Mesenchymal stem cell (in vitro differentiated cells and primary cell): ENCODE measurements around the gene TEX51.

Experiments used
- DNase-seq: peaks from one replicate; pipeline ENCODE4 v3.0.0-alpha.2; 2013
- H2AFZ ChIP-seq: one replicate; pipeline ENCODE4 v1.6.1; 2013; ENCODE audit warnings: low read depth, mild to moderate bottlenecking, control low read depth, inconsistent platforms, low read length, moderate library complexity
- H2AK5ac ChIP-seq: 2 replicates; pipeline ENCODE4 v1.6.1; 2013; ENCODE audit warnings: low read length, moderate library complexity, mild to moderate bottlenecking, inconsistent platforms; ENCODE audit not compliant: severe bottlenecking
- H2BK120ac ChIP-seq: one replicate; pipeline ENCODE4 v1.6.1; 2013; ENCODE audit warnings: low read depth, mild to moderate bottlenecking, inconsistent platforms, low read length, moderate library complexity
- H2BK12ac ChIP-seq, 2 experiments: one replicate each; pipeline ENCODE4 v1.6.1; 2013; ENCODE audit warnings: inconsistent platforms in 2 of 2, low read length in 2 of 2, mild to moderate bottlenecking in 2 of 2, moderate library complexity in 2 of 2, control low read depth in 1 of 2
- H2BK15ac ChIP-seq: one replicate; pipeline ENCODE4 v1.6.1; 2013; ENCODE audit warnings: mild to moderate bottlenecking, low read depth, inconsistent platforms; ENCODE audit not compliant: poor library complexity, severe bottlenecking
- H2BK5ac ChIP-seq: 2 replicates; pipeline ENCODE4 v1.6.1; 2013; ENCODE audit warnings: low read depth, mild to moderate bottlenecking, low read length, control low read depth, inconsistent platforms; ENCODE audit not compliant: poor library complexity, severe bottlenecking
- H3K14ac ChIP-seq, 2 experiments: one replicate each; pipeline ENCODE4 v1.6.1; 2013; ENCODE audit warnings: inconsistent platforms in 2 of 2, low read length in 2 of 2, control low read depth in 1 of 2, mild to moderate bottlenecking in 1 of 2, moderate library complexity in 1 of 2
- H3K18ac ChIP-seq, 2 experiments: one replicate each; pipeline ENCODE4 v1.6.1; 2013; ENCODE audit warnings: inconsistent platforms in 2 of 2, low read length in 2 of 2, control low read depth in 1 of 2, low read depth in 1 of 2, mild to moderate bottlenecking in 1 of 2
- H3K23ac ChIP-seq, 2 experiments: one replicate each; pipeline ENCODE4 v1.6.1; 2013; ENCODE audit warnings: inconsistent platforms in 2 of 2, low read length in 2 of 2, mild to moderate bottlenecking in 2 of 2, moderate library complexity in 2 of 2, control low read depth in 1 of 2
- H3K27ac ChIP-seq: 2 replicates; pipeline ENCODE4 v1.5.1; 2013; ENCODE audit warnings: mild to moderate bottlenecking, moderate library complexity, low read length, control low read depth, inconsistent platforms; ENCODE audit not compliant: poor library complexity, severe bottlenecking
- H3K27me3 ChIP-seq, 2 experiments: 2 replicates each; pipeline versions ENCODE4 v1.6.1 to v1.7.0; 2013; ENCODE audit warnings: low read length in 2 of 2, mild to moderate bottlenecking in 2 of 2, moderate library complexity in 2 of 2, control low read depth in 1 of 2, inconsistent platforms in 1 of 2; ENCODE audit not compliant: control insufficient read depth in 1 of 2, insufficient read depth in 1 of 2
- H3K36me3 ChIP-seq, 2 experiments: 2 replicates each; pipeline versions ENCODE4 v1.6.1 to v1.7.0; 2013; ENCODE audit warnings: low read length in 2 of 2, control low read depth in 1 of 2, inconsistent platforms in 1 of 2, low read depth in 1 of 2, mild to moderate bottlenecking in 1 of 2; ENCODE audit not compliant: insufficient read depth in 2 of 2, control insufficient read depth in 1 of 2
- H3K4ac ChIP-seq, 2 experiments: one replicate each; pipeline ENCODE4 v1.6.1; 2013; ENCODE audit warnings: inconsistent platforms in 2 of 2, low read length in 2 of 2, mild to moderate bottlenecking in 2 of 2, moderate library complexity in 2 of 2, control low read depth in 1 of 2, low read depth in 1 of 2
- H3K4me1 ChIP-seq: 2 replicates; pipeline ENCODE4 v1.6.1; 2013; ENCODE audit warnings: low read depth, low read length, control low read depth; ENCODE audit not compliant: control insufficient read depth, insufficient read depth
- H3K4me2 ChIP-seq: 2 replicates; pipeline ENCODE4 v1.6.1; 2013; ENCODE audit warnings: low read length, mild to moderate bottlenecking, inconsistent platforms; ENCODE audit not compliant: poor library complexity, severe bottlenecking
- H3K4me3 ChIP-seq, 2 experiments: 2 replicates each; pipeline versions ENCODE4 v1.5.1 to v1.7.0; 2013; ENCODE audit warnings: low read length in 2 of 2, mild to moderate bottlenecking in 2 of 2, control low read depth in 1 of 2, low read depth in 1 of 2; ENCODE audit not compliant: insufficient read depth in 1 of 2
- H3K79me1 ChIP-seq: replicated peaks from 2 replicates; pipeline ENCODE4 v1.6.1; 2013; ENCODE audit warnings: mild to moderate bottlenecking, control low read depth, low read length, inconsistent platforms; ENCODE audit not compliant: poor library complexity, severe bottlenecking
- H3K9ac ChIP-seq: 2 replicates; pipeline ENCODE4 v1.7.0; 2013; ENCODE audit warnings: mild to moderate bottlenecking, low read length, moderate library complexity
- H3K9me3 ChIP-seq: 2 replicates; pipeline ENCODE4 v1.7.0; 2013; ENCODE audit warnings: mild to moderate bottlenecking, low read length; ENCODE audit not compliant: control insufficient read depth
- H4K8ac ChIP-seq: one replicate; pipeline ENCODE4 v1.6.1; 2013; ENCODE audit warnings: inconsistent platforms, mild to moderate bottlenecking, low read length, moderate library complexity
- H4K91ac ChIP-seq: one replicate; pipeline ENCODE4 v1.6.1; 2013; ENCODE audit warnings: mild to moderate bottlenecking, low read length, inconsistent platforms
- WGBS: methylation state at CpG from one replicate; pipeline ENCODE4 v1.1.7; 2013; ENCODE audit warnings: mixed read lengths; 5-methylcytosine and 5-hydroxymethylcytosine counted together

TEX51 gene

GRCh38 chr2:126879348-126880298 is 19.1 kb upstream of the TEX51 start:
- H3K14ac ChIP-seq: peak overlapping the region in 1 of 2 experiments; percentile 5
- no peak for DNase-seq
- no peaks in the 10 kb centered on the region for H3K4me1 ChIP-seq
- no peak overlapping the region for H4K8ac ChIP-seq
- H3K18ac ChIP-seq: no peak overlapping the region
- no peaks in the 10 kb centered on the region for H3K36me3 ChIP-seq
- H2AK5ac ChIP-seq: no peak overlapping the region
- H2BK5ac ChIP-seq: no peak overlapping the region
- 96% methylated on average over 12 of the region's 12 CpGs for WGBS
- no peak overlapping the region for H3K4me3 ChIP-seq
- H3K4ac ChIP-seq: no peak overlapping the region
- H4K91ac ChIP-seq: peak overlapping the region; percentile 37
- H2BK15ac ChIP-seq: no peak overlapping the region
- H3K4me2 ChIP-seq: no peak overlapping the region
- no peak overlapping the region for H2BK12ac ChIP-seq
- H3K23ac ChIP-seq: no peak overlapping the region
- H2AFZ ChIP-seq: no peak overlapping the region
- H3K79me1 ChIP-seq: no peaks in the 10 kb centered on the region
- H2BK120ac ChIP-seq: no peak overlapping the region
- no peak overlapping the region for H3K9ac ChIP-seq
- H3K27me3 ChIP-seq: peaks cover 0 to 30% of the 10 kb centered on the region in 2 experiments
- peaks cover 7% of the 10 kb centered on the region for H3K9me3 ChIP-seq
- H3K27ac ChIP-seq: no peak overlapping the region

- WGBS: 85% methylated on average over 7 of the region's 7 CpGs
- no peak for DNase-seq
- H2BK5ac ChIP-seq: no peak overlapping the region
- no peak overlapping the region for H3K9ac ChIP-seq
- H2BK12ac ChIP-seq: no peak overlapping the region
- H3K4me3 ChIP-seq: no peak overlapping the region
- peaks cover 0 to 30% of the 10 kb centered on the region in 2 experiments for H3K27me3 ChIP-seq
- no peak overlapping the region for H2BK120ac ChIP-seq
- no peak overlapping the region for H3K18ac ChIP-seq
- H3K79me1 ChIP-seq: no peaks in the 10 kb centered on the region
- H4K8ac ChIP-seq: no peak overlapping the region
- no peak overlapping the region for H3K4me2 ChIP-seq
- no peaks in the 10 kb centered on the region for H3K4me1 ChIP-seq
- H3K36me3 ChIP-seq: no peaks in the 10 kb centered on the region
- no peak overlapping the region for H4K91ac ChIP-seq
- no peak overlapping the region for H2AFZ ChIP-seq
- H3K9me3 ChIP-seq: peaks cover 5% of the 10 kb centered on the region
- H3K4ac ChIP-seq: no peak overlapping the region
- no peak overlapping the region for H3K23ac ChIP-seq
- H3K14ac ChIP-seq: no peak overlapping the region
- no peak overlapping the region for H2BK15ac ChIP-seq
- no peak overlapping the region for H2AK5ac ChIP-seq
- H3K27ac ChIP-seq: no peak overlapping the region
These were observed 18.4 kb upstream of the TEX51 start for GRCh38 chr2:126880324-126880723.

DNA sequence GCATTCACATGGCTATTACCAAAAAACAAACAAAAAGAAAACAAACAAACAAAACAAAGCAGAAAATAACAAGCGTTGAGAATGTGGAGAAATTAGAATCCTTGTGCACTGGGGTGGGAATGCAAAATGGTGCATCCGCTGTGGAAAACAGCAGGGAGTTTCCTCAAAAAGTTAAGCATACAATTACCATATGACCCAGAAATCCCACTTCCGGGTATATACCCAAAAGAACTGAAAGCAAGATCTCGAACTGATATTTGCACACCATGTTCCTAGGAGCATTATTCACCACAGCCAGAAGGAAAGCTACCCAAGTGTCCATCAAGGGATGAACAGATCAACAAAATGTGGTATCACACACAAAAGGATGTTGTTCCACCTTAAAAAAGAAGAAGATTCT is 17.9 kb upstream of the TEX51 start:
- no peak for DNase-seq
- WGBS: 85% methylated on average over 4 of the region's 4 CpGs

DNA sequence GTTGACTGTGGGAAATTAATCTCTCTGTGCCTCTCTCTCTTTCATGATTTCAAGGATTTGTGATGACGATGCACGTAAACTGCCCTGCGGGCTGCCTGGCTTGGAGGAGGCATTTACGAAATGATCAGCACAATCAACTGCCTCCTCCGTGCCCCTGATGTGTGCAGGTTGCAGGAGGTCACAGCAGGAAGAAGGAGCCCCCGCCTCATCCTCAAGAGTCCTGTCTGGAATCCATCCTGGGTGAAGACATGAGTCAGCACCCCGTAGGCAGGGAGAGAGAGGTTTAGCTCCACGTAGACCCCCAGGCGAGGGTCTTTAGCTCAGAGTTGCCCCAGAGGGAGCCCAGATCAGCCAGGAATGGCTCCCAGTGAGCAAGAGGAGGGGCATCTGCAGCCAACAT is 17.1 kb upstream of the TEX51 start:
- no peak for DNase-seq
- no peak overlapping the region for H2BK5ac ChIP-seq
- H3K14ac ChIP-seq: no peak overlapping the region
- no peaks in the 10 kb centered on the region for H3K9me3 ChIP-seq
- peaks cover 6% of the 10 kb centered on the region for H3K4me1 ChIP-seq
- H2BK12ac ChIP-seq: no peak overlapping the region
- no peak overlapping the region for H3K27ac ChIP-seq
- H3K18ac ChIP-seq: no peak overlapping the region
- 65% methylated on average over 9 of the region's 9 CpGs for WGBS
- no peak overlapping the region for H2AFZ ChIP-seq
- peaks cover 0 to 30% of the 10 kb centered on the region in 2 experiments for H3K27me3 ChIP-seq
- H4K91ac ChIP-seq: no peak overlapping the region
- H3K4me3 ChIP-seq: no peak overlapping the region
- no peaks in the 10 kb centered on the region for H3K36me3 ChIP-seq
- H3K79me1 ChIP-seq: no peaks in the 10 kb centered on the region
- no peak overlapping the region for H3K4ac ChIP-seq
- no peak overlapping the region for H2BK15ac ChIP-seq
- H3K23ac ChIP-seq: no peak overlapping the region
- H3K9ac ChIP-seq: no peak overlapping the region
- H2AK5ac ChIP-seq: no peak overlapping the region
- no peak overlapping the region for H2BK120ac ChIP-seq
- no peak overlapping the region for H3K4me2 ChIP-seq
- H4K8ac ChIP-seq: no peak overlapping the region

More for the DNA sequence above, 17.9 kb upstream of the TEX51 start:
- Histone ChIP-seq H4K8ac (no peak overlapping the region), H3K14ac (no peak overlapping the region), H2BK120ac (no peak overlapping the region), H3K36me3 (no peaks in the 10 kb centered on the region), H3K9ac (no peak overlapping the region), H3K27me3 (peaks cover 0 to 30% of the 10 kb centered on the region in 2 experiments), H3K27ac (no peak overlapping the region), H3K4me2 (no peak overlapping the region), H2BK15ac (no peak overlapping the region), H3K9me3 (peaks cover under 1% of the 10 kb centered on the region), H2BK12ac (no peak overlapping the region), H3K23ac (no peak overlapping the region), H3K4me1 (peaks cover under 1% of the 10 kb centered on the region), H2AFZ (no peak overlapping the region), H3K18ac (no peak overlapping the region), H3K79me1 (no peaks in the 10 kb centered on the region), H2BK5ac (no peak overlapping the region), H4K91ac (no peak overlapping the region), H3K4ac (no peak overlapping the region), H2AK5ac (no peak overlapping the region), H3K4me3 (no peak overlapping the region)
